Stimulated activated naive CD4-positive, alpha-beta T cell (primary cell): ENCODE data around the gene RNASE12.
"Not testable (repeated sequence)": the region's sequence is repeated elsewhere in the genome, so short reads cannot be mapped to it uniquely, and the experiment has no call there.

Experiments used
- DNase-seq, 6 experiments: peaks; one replicate each; lab custom pipeline; 2025; lab: John Stamatoyannopoulos, UW

The RNASE12 gene

GRCh38 chr14:20580242-20580641, 10.9 kb downstream of the RNASE12 start:
- no peak for DNase-seq

GRCh38 chr14:20578784-20579502, 12.2 kb downstream of the RNASE12 start:
- no peak for DNase-seq

- no peak for DNase-seq
Observed at GRCh38 chr14:20578325-20578724, 12.9 kb downstream of the RNASE12 start.

GRCh38 chr14:20572382-20572990, 18.7 kb downstream of the RNASE12 start:
- not testable (repeated sequence) for DNase-seq

- DNase-seq = not testable (repeated sequence)
Observed at GRCh38 chr14:20570720-20571119, 20.5 kb downstream of the RNASE12 start.

GRCh38 chr14:20569865-20570264, 21.3 kb downstream of the RNASE12 start:
- not testable (repeated sequence) for DNase-seq

GRCh38 chr14:20569066-20569465, 22.1 kb downstream of the RNASE12 start:
- DNase-seq = no peak

- no peak for DNase-seq
Observed at GRCh38 chr14:20568393-20568792, 22.8 kb downstream of the RNASE12 start.

- not testable (repeated sequence) for DNase-seq
Observed at GRCh38 chr14:20567199-20567598, 24.0 kb downstream of the RNASE12 start.

- DNase-seq = no peak
Observed at GRCh38 chr14:20564501-20564997, 26.6 kb downstream of the RNASE12 start.

- DNase-seq = no peak
Observed at GRCh38 chr14:20563971-20564370, 27.2 kb downstream of the RNASE12 start.

- DNase-seq = no peak
Observed at GRCh38 chr14:20560961-20561360, 30.2 kb downstream of the RNASE12 start, which contains the start of gene RNASE9. TSS of gene RNASE9 (minus strand) at chr14:20561047.

- no peak for DNase-seq
Observed at GRCh38 chr14:20559461-20559904, 31.7 kb downstream of the RNASE12 start.

GRCh38 chr14:20557212-20557542, 34.0 kb downstream of the RNASE12 start:
- no peak for DNase-seq

- no peak for DNase-seq
Observed at GRCh38 chr14:20556500-20557211, 34.5 kb downstream of the RNASE12 start.

- no peak for DNase-seq
Observed at GRCh38 chr14:20555845-20556244, 35.3 kb downstream of the RNASE12 start.

GRCh38 chr14:20553024-20553423, 38.2 kb downstream of the RNASE12 start:
- no peak for DNase-seq

- DNase-seq = no peak
Observed at GRCh38 chr14:20551606-20552005, 39.6 kb downstream of the RNASE12 start.

GRCh38 chr14:20550926-20551325, 40.2 kb downstream of the RNASE12 start:
- no peak for DNase-seq

- no peak for DNase-seq
Observed at GRCh38 chr14:20548414-20549158, 42.6 kb downstream of the RNASE12 start.

- no peak for DNase-seq
Observed at GRCh38 chr14:20546877-20547276, 44.3 kb downstream of the RNASE12 start.
